ENCODE results near the gene RPL28. TPM values are rescaled to one million over a fixed set of nuclear protein-coding genes. Genes with fewer than 3 reads are reported as not detected.

RPL28 gene
- total RNA-seq, 1 donor from 2014 or later: 1,017 TPM

- Histone ChIP-seq H3K4me1 (no peaks in the 10 kb centered on the region), H3K79me2 (ENCODE audit: low read depth) (no peaks in the 10 kb centered on the region), H4K20me1 (ENCODE audit: low read depth) (no peaks in the 10 kb centered on the region), H3K36me3 (no peaks in the 10 kb centered on the region), H3K9ac (no peak overlapping the region), H3K4me3 (no peak overlapping the region), H3K4me2 (no peak overlapping the region), H3F3A (ENCODE audit: low read depth) (no peaks in the 10 kb centered on the region), H2AFZ (replicated peaks) (no peak overlapping the region), H3K27ac (no peak overlapping the region), H3K27me3 (peaks cover 11% of the 10 kb centered on the region), H3K9me3 (ENCODE audit: low read depth) (no peaks in the 10 kb centered on the region)
- H3K9me3 Mint-ChIP-seq: no peaks in the 10 kb centered on the region
- no peaks in the 10 kb centered on the region for H3K36me3 Mint-ChIP-seq
- no peaks in the 10 kb centered on the region for H3K4me1 Mint-ChIP-seq
- H3K4me3 Mint-ChIP-seq: peak overlapping the region; percentile 55
- peaks cover 12% of the 10 kb centered on the region for H3K27me3 Mint-ChIP-seq (ENCODE audit: insufficient read depth, low read depth)
- no peak overlapping the region for H3K27ac Mint-ChIP-seq
- TF ChIP-seq EZH2phosphoT487 (IDR thresholded peaks at IDR 0.05): no peak
- TF ChIP-seq EZH2 (IDR thresholded peaks at IDR 0.05): no peak
- TF ChIP-seq, protein P1, sequence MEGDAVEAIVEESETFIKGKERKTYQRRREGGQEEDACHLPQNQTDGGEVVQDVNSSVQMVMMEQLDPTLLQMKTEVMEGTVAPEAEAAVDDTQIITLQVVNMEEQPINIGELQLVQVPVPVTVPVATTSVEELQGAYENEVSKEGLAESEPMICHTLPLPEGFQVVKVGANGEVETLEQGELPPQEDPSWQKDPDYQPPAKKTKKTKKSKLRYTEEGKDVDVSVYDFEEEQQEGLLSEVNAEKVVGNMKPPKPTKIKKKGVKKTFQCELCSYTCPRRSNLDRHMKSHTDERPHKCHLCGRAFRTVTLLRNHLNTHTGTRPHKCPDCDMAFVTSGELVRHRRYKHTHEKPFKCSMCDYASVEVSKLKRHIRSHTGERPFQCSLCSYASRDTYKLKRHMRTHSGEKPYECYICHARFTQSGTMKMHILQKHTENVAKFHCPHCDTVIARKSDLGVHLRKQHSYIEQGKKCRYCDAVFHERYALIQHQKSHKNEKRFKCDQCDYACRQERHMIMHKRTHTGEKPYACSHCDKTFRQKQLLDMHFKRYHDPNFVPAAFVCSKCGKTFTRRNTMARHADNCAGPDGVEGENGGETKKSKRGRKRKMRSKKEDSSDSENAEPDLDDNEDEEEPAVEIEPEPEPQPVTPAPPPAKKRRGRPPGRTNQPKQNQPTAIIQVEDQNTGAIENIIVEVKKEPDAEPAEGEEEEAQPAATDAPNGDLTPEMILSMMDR (IDR thresholded peaks at IDR 0.05): no peak
- no peak for DNase-seq (ENCODE audit: low spot score)
These were observed 38.8 kb downstream of the RPL28 start for GRCh38 chr19:55424518-55424917.

DNA sequence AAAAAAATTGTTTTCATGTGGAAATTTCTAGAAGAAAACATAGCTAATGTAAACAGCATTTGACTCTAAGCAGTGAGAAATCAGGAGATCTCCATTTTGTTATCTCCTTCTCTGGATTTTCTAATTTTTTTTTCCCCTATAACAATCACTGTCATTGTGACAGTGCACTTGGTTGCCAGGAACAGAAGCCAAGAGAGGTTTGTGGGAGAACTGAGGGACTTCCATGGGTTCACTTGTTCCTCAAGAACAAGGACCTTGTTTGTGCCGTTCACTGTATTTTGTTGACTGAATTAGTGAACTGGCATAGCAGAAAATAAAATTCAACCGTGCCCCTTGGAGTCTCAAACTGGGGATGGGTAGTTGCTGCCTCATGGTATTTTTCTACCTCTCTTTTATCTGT is 40.3 kb downstream of the RPL28 start:
- no peaks in the 10 kb centered on the region for H3K9me3 ChIP-seq (ENCODE audit: low read depth)
- H3K27me3 ChIP-seq: peaks cover 4% of the 10 kb centered on the region
- no peaks in the 10 kb centered on the region for H4K20me1 ChIP-seq (ENCODE audit: low read depth)
- TF ChIP-seq EZH2phosphoT487 (IDR thresholded peaks at IDR 0.05) (no peak), EZH2 (IDR thresholded peaks at IDR 0.05) (no peak)
- TF ChIP-seq, protein P1 (IDR thresholded peaks at IDR 0.05): no peak
- H3K4me3 ChIP-seq: no peak overlapping the region
- H3F3A ChIP-seq (ENCODE audit: low read depth): no peaks in the 10 kb centered on the region
- H3K79me2 ChIP-seq (ENCODE audit: low read depth): no peaks in the 10 kb centered on the region
- H3K4me1 Mint-ChIP-seq: no peaks in the 10 kb centered on the region
- H3K4me3 Mint-ChIP-seq: no peak overlapping the region
- peaks cover 2% of the 10 kb centered on the region for H3K9me3 Mint-ChIP-seq
- H3K27me3 Mint-ChIP-seq (ENCODE audit: insufficient read depth, low read depth): peaks cover 10% of the 10 kb centered on the region
- no peak overlapping the region for H2AFZ ChIP-seq (replicated peaks)
- DNase-seq (ENCODE audit: low spot score): no peak
- no peaks in the 10 kb centered on the region for H3K4me1 ChIP-seq
- no peak overlapping the region for H3K9ac ChIP-seq
- peaks cover 2% of the 10 kb centered on the region for H3K36me3 Mint-ChIP-seq
- no peak overlapping the region for H3K4me2 ChIP-seq
- no peaks in the 10 kb centered on the region for H3K36me3 ChIP-seq
- no peak overlapping the region for H3K27ac ChIP-seq
- no peak overlapping the region for H3K27ac Mint-ChIP-seq

DNA sequence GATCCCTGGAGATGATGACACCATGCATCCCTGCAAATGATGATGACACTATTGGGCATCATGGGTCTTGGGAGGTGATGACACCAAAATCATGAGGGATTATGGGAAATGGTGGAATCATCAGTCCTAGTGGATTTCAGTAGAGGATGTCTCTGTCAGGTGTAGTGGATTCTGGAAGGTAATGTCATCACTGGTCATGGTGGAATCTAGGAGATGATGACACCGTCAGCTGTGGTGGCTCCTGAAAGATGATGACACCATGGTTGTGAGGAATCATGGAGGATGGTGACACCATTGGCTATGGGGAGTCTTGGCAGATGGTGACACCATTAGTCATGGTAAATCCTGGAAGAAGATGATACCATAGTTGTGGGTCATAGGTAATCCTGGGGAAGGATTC is 45.5 kb downstream of the RPL28 start:
- Histone ChIP-seq H3K36me3 (no peaks in the 10 kb centered on the region), H2AFZ (replicated peaks) (no peak overlapping the region), H3K27me3 (peaks cover 4% of the 10 kb centered on the region), H3K4me3 (no peak overlapping the region), H3K9ac (no peak overlapping the region), H3K9me3 (ENCODE audit: low read depth) (no peaks in the 10 kb centered on the region), H3K79me2 (ENCODE audit: low read depth) (no peaks in the 10 kb centered on the region), H4K20me1 (ENCODE audit: low read depth) (no peaks in the 10 kb centered on the region), H3K4me1 (no peaks in the 10 kb centered on the region), H3F3A (ENCODE audit: low read depth) (peaks cover 12% of the 10 kb centered on the region), H3K4me2 (no peak overlapping the region), H3K27ac (no peak overlapping the region)
- TF ChIP-seq EZH2 (IDR thresholded peaks at IDR 0.05) (no peak), EZH2phosphoT487 (IDR thresholded peaks at IDR 0.05) (no peak)
- TF ChIP-seq, protein P1 (IDR thresholded peaks at IDR 0.05): no peak
- Mint-ChIP-seq H3K36me3 (peaks cover 4% of the 10 kb centered on the region), H3K4me3 (peak overlapping the region; percentile 39), H3K9me3 (peaks cover 2% of the 10 kb centered on the region), H3K4me1 (no peaks in the 10 kb centered on the region), H3K27me3 (ENCODE audit: insufficient read depth, low read depth) (peaks cover 6% of the 10 kb centered on the region), H3K27ac (no peak overlapping the region)
- no peak for DNase-seq (ENCODE audit: low spot score)
